Testis (tissue), 3 donors: ENCODE results near the gene GALNT18. TPM values are rescaled to one million over a fixed set of nuclear protein-coding genes. Genes with fewer than 3 reads are reported as not detected.

Experiments used
- DNase-seq: peaks from one replicate; pipeline ENCODE4 v3.0.0-alpha.2; 2019
- H3K27ac ChIP-seq, 2 donors: fragments of 200-600 bp; sonication (generic); one replicate each; pipeline ENCODE4 v1.5.1; 2019
- H3K27me3 ChIP-seq: fragments of 200-600 bp; sonication (generic); one replicate; pipeline ENCODE4 v1.5.1; 2019
- H3K36me3 ChIP-seq: fragments of 200-600 bp; sonication (generic); one replicate; pipeline ENCODE4 v1.5.1; 2017; ENCODE audit warnings: low read depth; ENCODE audit errors: missing control alignments
- H3K4me1 ChIP-seq: fragments of 200-600 bp; sonication (generic); one replicate; pipeline ENCODE4 v1.5.1; 2019
- H3K4me3 ChIP-seq, 2 donors: fragments of 200-600 bp; sonication (generic); one replicate each; pipeline ENCODE4 v1.5.1; 2017 to 2019
- H3K9me3 ChIP-seq: fragments of 200-600 bp; sonication (generic); one replicate; pipeline ENCODE4 v1.5.1; 2017
- CTCF ChIP-seq, 3 experiments: fragments of 450-650 bp in 2 of 3; fragments of 200-600 bp in 1 of 3; sonication (generic) in 1 of 3; IDR thresholded peaks; one replicate each; pipeline ENCODE4 v1.5.1; 2016 to 2019; ENCODE audit warnings: antibody characterized with exemption in 3 of 3, mild to moderate bottlenecking in 2 of 3, moderate library complexity in 1 of 3
- POLR2A ChIP-seq: fragments of 450-650 bp; IDR thresholded peaks from one replicate; pipeline ENCODE4 v1.6.1; 2017; ENCODE audit warnings: antibody characterized with exemption, mild to moderate bottlenecking, moderate library complexity
- WGBS, 2 donors: methylation state at CpG; one replicate each; pipeline ENCODE4 v1.1.5; 2018; 5-methylcytosine and 5-hydroxymethylcytosine counted together
- intact Hi-C: fragments of 100-400 bp; cut with DNase I; formaldehyde crosslinking; loops from one replicate; pipeline ENCODE4 v1.15.1; 2023; ENCODE audit warnings: low total_unique reads
- polyA plus RNA-seq: library from polyadenylated mRNA; stranded (reverse); fragments of 350-450 nt; fragmentation: Illumina TruSeq; extraction: RNeasy Lipid Tissue Mini Kit (QIAGEN cat#74804); gene quantifications from one replicate; pipeline ENCODE4 v1.2.3, GENCODE V29; 2014; ENCODE audit warnings: low read depth, low replicate concordance; ENCODE audit not compliant: insufficient read depth
- total RNA-seq, 2 donors: library from RNA; depleted of rRNA; stranded (reverse); fragments of >200 nt; gene quantifications; one replicate each; pipeline ENCODE4 v1.2.3, GENCODE V29; 2016

GALNT18 gene
- total and polyA plus RNA-seq, 3 donors from 2014 or later: 39.2 to 106 (median 73.9) TPM

GRCh38 chr11:11430431-11430830 lies 191.4 kb downstream of the GALNT18 start:
- no peak for TF ChIP-seq POLR2A
- no peak for TF ChIP-seq CTCF (IDR thresholded peaks at IDR 0.05)
- H3K9me3 ChIP-seq: no peaks in the 10 kb centered on the region
- no peak overlapping the region for H3K4me3 ChIP-seq
- no peaks in the 10 kb centered on the region for H3K36me3 ChIP-seq
- 97 to 98% methylated on average over 4 of the region's 4 CpGs for WGBS, 2 donors
- intact Hi-C loops: no loop called here
- peaks cover 3% of the 10 kb centered on the region for H3K4me1 ChIP-seq
- H3K27ac ChIP-seq: no peak overlapping the region
- DNase-seq: no peak
- no peaks in the 10 kb centered on the region for H3K27me3 ChIP-seq

GRCh38 chr11:11428714-11429113 lies 193.1 kb downstream of the GALNT18 start:
- 76 to 81% methylated on average over 4 of the region's 4 CpGs for WGBS, 2 donors
- intact Hi-C loops: no loop called here
- Histone ChIP-seq H3K4me3 (no peak overlapping the region), H3K36me3 (no peaks in the 10 kb centered on the region), H3K27me3 (no peaks in the 10 kb centered on the region), H3K9me3 (no peaks in the 10 kb centered on the region), H3K27ac (no peak overlapping the region), H3K4me1 (no peaks in the 10 kb centered on the region)
- DNase-seq: no peak
- TF ChIP-seq POLR2A (no peak), CTCF (IDR thresholded peaks at IDR 0.05) (no peak)

GRCh38 chr11:11427542-11427941 lies 194.3 kb downstream of the GALNT18 start:
- Histone ChIP-seq H3K27ac (no peak overlapping the region), H3K27me3 (no peaks in the 10 kb centered on the region), H3K36me3 (no peaks in the 10 kb centered on the region), H3K4me1 (no peaks in the 10 kb centered on the region), H3K4me3 (no peak overlapping the region), H3K9me3 (no peaks in the 10 kb centered on the region)
- WGBS, 2 donors: 60 to 67% methylated on average over 5 of the region's 5 CpGs
- intact Hi-C loops: no loop called here
- no peak for DNase-seq
- TF ChIP-seq POLR2A (no peak), CTCF (IDR thresholded peaks at IDR 0.05) (no peak)

- Histone ChIP-seq H3K27me3 (no peaks in the 10 kb centered on the region), H3K36me3 (no peaks in the 10 kb centered on the region), H3K9me3 (no peaks in the 10 kb centered on the region), H3K4me1 (peaks cover 3% of the 10 kb centered on the region), H3K27ac (no peak overlapping the region), H3K4me3 (no peak overlapping the region)
- intact Hi-C loops: no loop called here
- TF ChIP-seq CTCF (IDR thresholded peaks at IDR 0.05) (no peak), POLR2A (no peak)
- WGBS, 2 donors: 67 to 80% methylated on average over 9 of the region's 9 CpGs
- no peak for DNase-seq
These were observed 194.7 kb downstream of the GALNT18 start for GRCh38 chr11:11427140-11427539.

- Histone ChIP-seq H3K9me3 (no peaks in the 10 kb centered on the region), H3K4me3 (no peak overlapping the region), H3K27ac (no peak overlapping the region), H3K36me3 (no peaks in the 10 kb centered on the region), H3K4me1 (peaks cover 10% of the 10 kb centered on the region), H3K27me3 (no peaks in the 10 kb centered on the region)
- WGBS, 2 donors: 81 to 83% methylated on average over 3 to 4 of the region's 4 CpGs
- no peak for DNase-seq
- intact Hi-C loops: no loop called here
- TF ChIP-seq CTCF (IDR thresholded peaks at IDR 0.05) (no peak), POLR2A (no peak)
These were observed 195.4 kb downstream of the GALNT18 start for GRCh38 chr11:11426226-11426952.
